Right atrium auricular region (tissue), 2 donors: ENCODE data around the gene ATP13A4. TPM values are rescaled to one million over a fixed set of nuclear protein-coding genes. Genes with fewer than 3 reads are reported as not detected.

ENCODE experiments used
- DNase-seq: peaks from one replicate; pipeline ENCODE4 v3.0.0-alpha.2; 2019; ENCODE audit warnings: low spot score
- H3K27ac ChIP-seq, 2 donors: fragments of 200-600 bp; sonication (generic); 1 replicate in 1 of 2; 2 replicates in 1 of 2; pipeline ENCODE4 v1.5.1; 2016 to 2019
- H3K27me3 ChIP-seq, 2 donors: fragments of 200-600 bp; sonication (generic); one replicate each; pipeline versions ENCODE4 v1.5.1 to v1.6.0; 2017 to 2019
- H3K36me3 ChIP-seq: fragments of 200-600 bp; sonication (generic); one replicate; pipeline ENCODE4 v1.5.1; 2016
- H3K4me1 ChIP-seq, 2 donors: fragments of 200-600 bp; sonication (generic); one replicate each; pipeline versions ENCODE4 v1.5.1 to v1.6.0; 2017 to 2019
- H3K4me3 ChIP-seq, 2 donors: fragments of 200-600 bp; sonication (generic); 1 replicate in 1 of 2; 2 replicates in 1 of 2; pipeline ENCODE4 v1.5.1; 2017 to 2019; ENCODE audit warnings: mild to moderate bottlenecking in 1 of 2, moderate library complexity in 1 of 2
- H3K9me3 ChIP-seq, 2 donors: fragments of 200-600 bp; sonication (generic); one replicate each; pipeline ENCODE4 v1.5.1; 2019
- total RNA-seq, 2 donors: library from RNA; depleted of rRNA; stranded (reverse); fragments of >200 nt; gene quantifications; one replicate each; pipeline ENCODE4 v1.1.0, GENCODE V29; 2016
- TF ChIP-seq, protein P1 (sequence below), 2 donors: fragments of 200-600 bp; sonication (generic); IDR thresholded peaks; one replicate each; pipeline ENCODE4 v1.5.1; 2019; ENCODE audit warnings: antibody characterized with exemption in 2 of 2

ATP13A4 gene
- total RNA-seq, 2 donors from 2014 or later: not detected

DNA sequence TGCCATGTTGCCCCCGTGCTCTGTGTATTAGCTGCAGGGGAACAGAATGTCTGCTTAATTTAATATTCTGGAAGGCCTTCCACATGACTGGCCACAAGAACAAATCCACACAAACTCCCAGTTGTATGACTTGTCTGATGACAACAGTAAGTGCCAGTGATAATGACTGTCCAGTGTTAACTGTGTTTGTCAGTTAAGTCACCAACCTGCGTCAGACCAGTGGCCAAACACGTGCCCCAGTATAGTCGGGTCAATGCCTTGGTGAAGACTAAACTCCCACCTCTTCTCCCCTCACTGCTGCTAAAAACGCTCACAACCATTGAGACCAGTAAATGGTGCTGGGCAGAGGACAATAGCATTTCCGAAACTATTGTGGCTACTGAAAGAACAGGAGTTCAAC lies 166.3 kb downstream of the ATP13A4 start:
- no peaks in the 10 kb centered on the region for H3K9me3 ChIP-seq
- TF ChIP-seq, protein P1, sequence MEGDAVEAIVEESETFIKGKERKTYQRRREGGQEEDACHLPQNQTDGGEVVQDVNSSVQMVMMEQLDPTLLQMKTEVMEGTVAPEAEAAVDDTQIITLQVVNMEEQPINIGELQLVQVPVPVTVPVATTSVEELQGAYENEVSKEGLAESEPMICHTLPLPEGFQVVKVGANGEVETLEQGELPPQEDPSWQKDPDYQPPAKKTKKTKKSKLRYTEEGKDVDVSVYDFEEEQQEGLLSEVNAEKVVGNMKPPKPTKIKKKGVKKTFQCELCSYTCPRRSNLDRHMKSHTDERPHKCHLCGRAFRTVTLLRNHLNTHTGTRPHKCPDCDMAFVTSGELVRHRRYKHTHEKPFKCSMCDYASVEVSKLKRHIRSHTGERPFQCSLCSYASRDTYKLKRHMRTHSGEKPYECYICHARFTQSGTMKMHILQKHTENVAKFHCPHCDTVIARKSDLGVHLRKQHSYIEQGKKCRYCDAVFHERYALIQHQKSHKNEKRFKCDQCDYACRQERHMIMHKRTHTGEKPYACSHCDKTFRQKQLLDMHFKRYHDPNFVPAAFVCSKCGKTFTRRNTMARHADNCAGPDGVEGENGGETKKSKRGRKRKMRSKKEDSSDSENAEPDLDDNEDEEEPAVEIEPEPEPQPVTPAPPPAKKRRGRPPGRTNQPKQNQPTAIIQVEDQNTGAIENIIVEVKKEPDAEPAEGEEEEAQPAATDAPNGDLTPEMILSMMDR (IDR thresholded peaks at IDR 0.05): no peak
- no peak overlapping the region for H3K27ac ChIP-seq
- no peak for DNase-seq
- no peak overlapping the region for H3K4me3 ChIP-seq
- no peaks in the 10 kb centered on the region for H3K36me3 ChIP-seq
- H3K4me1 ChIP-seq: no peaks in the 10 kb centered on the region
- no peaks in the 10 kb centered on the region for H3K27me3 ChIP-seq

DNA sequence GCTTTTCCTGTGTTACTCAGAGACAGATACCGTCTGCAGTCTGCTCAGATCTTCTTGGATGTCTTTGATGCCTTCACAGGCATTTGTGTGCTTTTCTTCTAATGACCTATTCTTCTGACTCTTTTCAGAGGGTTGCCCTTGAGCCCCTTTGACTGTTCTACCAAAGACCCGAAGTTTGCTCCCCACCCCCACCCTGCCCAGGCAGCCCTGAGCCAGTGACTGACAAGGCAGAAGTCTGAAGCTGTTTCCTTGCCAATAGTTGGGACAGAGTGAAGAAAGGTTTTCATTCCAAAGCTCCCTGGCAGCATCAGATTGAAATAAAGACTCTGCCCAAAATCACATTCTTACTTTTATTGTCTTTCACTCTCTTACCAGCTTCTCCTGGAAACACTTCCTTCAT lies 167.1 kb downstream of the ATP13A4 start:
- no peak for DNase-seq
- H3K4me1 ChIP-seq: no peaks in the 10 kb centered on the region
- no peaks in the 10 kb centered on the region for H3K9me3 ChIP-seq
- H3K36me3 ChIP-seq: no peaks in the 10 kb centered on the region
- no peak overlapping the region for H3K4me3 ChIP-seq
- TF ChIP-seq, protein P1 (IDR thresholded peaks at IDR 0.05): no peak
- no peak overlapping the region for H3K27ac ChIP-seq
- no peaks in the 10 kb centered on the region for H3K27me3 ChIP-seq

DNA sequence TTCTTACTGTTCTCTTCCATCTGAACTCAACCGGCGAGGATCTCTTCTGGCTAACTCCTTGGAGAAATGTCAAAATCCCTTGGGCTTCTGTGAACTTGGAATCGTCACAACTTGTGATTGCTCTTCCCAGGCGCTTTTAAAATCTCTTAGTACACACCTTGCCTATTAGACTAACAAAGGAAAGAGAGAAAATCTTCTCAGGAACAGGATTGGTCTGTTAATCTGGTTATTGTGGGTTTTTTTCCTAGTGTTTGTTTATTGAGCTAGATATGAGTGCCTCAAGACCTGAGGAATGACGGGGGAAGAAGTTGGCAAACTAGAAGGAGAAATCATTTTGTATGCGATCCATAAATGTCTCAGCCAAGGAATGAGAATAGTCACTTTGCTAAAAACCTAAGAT lies 176.0 kb downstream of the ATP13A4 start, which contains the start of gene ATP13A5:
TSS of gene ATP13A5 (minus strand) at position 48 of the 400 bp plus-strand sequence. CDS start at position 20, 28 bp downstream.
- Histone ChIP-seq H3K9me3 (no peaks in the 10 kb centered on the region), H3K36me3 (no peaks in the 10 kb centered on the region), H3K27ac (no peak within 1 kb of the TSS), H3K4me3 (no peak within 1 kb of the TSS), H3K4me1 (no peaks in the 10 kb centered on the region), H3K27me3 (no peaks in the 10 kb centered on the region)
- no peak for DNase-seq
- TF ChIP-seq, protein P1 (IDR thresholded peaks at IDR 0.05): no peak

DNA sequence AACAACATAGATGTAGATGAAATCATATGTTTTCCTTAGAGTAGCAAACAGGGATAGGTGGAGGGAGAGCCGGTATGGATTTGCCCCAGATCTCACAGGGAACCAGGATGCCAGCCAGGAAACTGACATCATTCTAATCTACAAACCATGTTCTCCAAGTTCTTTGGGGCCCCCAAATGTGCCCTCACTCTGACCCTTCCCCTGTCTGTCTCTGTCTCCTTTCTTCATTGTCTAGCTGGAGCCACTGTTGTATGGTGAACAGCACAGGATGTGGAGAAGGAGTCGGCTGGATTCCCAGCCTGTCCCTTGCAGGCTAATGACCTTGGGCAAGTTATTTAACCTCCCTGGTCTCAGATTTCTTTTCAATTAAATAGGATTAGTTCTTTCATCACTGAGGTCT lies 177.1 kb downstream of the ATP13A4 start:
- Histone ChIP-seq H3K27me3 (no peaks in the 10 kb centered on the region), H3K4me1 (no peaks in the 10 kb centered on the region), H3K4me3 (no peak overlapping the region), H3K9me3 (no peaks in the 10 kb centered on the region), H3K27ac (no peak overlapping the region), H3K36me3 (no peaks in the 10 kb centered on the region)
- no peak for DNase-seq
- TF ChIP-seq, protein P1 (IDR thresholded peaks at IDR 0.05): no peak

DNA sequence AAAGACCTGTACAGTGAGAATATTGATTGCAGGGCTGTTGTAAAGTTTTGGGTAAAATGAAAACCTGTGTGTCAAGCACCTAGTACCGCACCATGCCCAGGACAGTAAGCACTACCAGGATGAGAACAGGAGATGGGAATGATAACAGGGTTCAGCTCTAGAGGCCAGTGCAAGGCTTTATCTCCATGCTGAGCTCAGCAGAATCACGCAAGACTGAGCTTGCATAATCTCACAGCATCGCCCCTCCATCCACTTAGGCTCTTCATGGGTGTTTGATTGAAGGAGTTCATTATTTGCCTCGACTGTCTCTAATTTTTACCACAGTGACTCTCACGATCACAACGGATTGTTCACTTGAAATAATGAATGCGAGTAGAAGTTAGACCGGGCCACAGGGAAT lies 179.1 kb downstream of the ATP13A4 start:
- TF ChIP-seq, protein P1 (IDR thresholded peaks at IDR 0.05): no peak
- Histone ChIP-seq H3K27me3 (no peaks in the 10 kb centered on the region), H3K36me3 (no peaks in the 10 kb centered on the region), H3K27ac (no peak overlapping the region), H3K4me1 (no peaks in the 10 kb centered on the region), H3K9me3 (no peaks in the 10 kb centered on the region), H3K4me3 (no peak overlapping the region)
- no peak for DNase-seq

DNA sequence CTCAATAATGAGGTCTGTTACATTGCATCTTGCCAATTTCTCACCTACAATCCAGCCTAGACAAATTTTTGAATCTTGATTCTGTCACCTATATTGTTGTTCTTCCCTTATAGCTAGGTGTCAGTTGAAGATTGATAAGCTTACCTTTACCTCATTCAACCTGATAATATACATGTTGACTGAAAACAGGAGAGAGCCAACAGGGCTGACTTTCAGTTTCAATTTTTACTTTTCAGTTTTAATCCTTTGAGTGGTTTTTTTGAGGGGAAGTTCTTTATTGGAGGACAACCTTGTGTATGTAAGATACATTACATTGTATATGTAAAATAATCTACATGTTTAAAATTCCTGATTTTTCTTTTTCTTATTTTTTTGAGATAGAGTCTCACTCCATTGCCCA lies 181.9 kb downstream of the ATP13A4 start:
- no peaks in the 10 kb centered on the region for H3K4me1 ChIP-seq
- no peaks in the 10 kb centered on the region for H3K9me3 ChIP-seq
- TF ChIP-seq, protein P1 (IDR thresholded peaks at IDR 0.05): no peak
- H3K4me3 ChIP-seq: no peak overlapping the region
- no peaks in the 10 kb centered on the region for H3K27me3 ChIP-seq
- DNase-seq: no peak
- no peaks in the 10 kb centered on the region for H3K36me3 ChIP-seq
- no peak overlapping the region for H3K27ac ChIP-seq
